HUES6 (cell line): ENCODE data around the gene NPC1.

Experiments
- H3K27ac ChIP-seq: 2 replicates; pipeline ENCODE4 v1.7.0; 2013; ENCODE audit warnings: low read depth, mild to moderate bottlenecking, low read length, inconsistent platforms
- H3K27me3 ChIP-seq: 2 replicates; pipeline ENCODE4 v1.6.1; 2013; ENCODE audit warnings: low read length; ENCODE audit not compliant: control insufficient read depth, insufficient read depth
- H3K36me3 ChIP-seq: 2 replicates; pipeline ENCODE4 v1.6.1; 2013; ENCODE audit warnings: low read length; ENCODE audit not compliant: control insufficient read depth, insufficient read depth
- H3K4me1 ChIP-seq: 2 replicates; pipeline ENCODE4 v1.6.1; 2013; ENCODE audit warnings: low read length; ENCODE audit not compliant: control insufficient read depth, insufficient read depth
- H3K4me3 ChIP-seq: 2 replicates; pipeline ENCODE4 v1.5.1; 2013; ENCODE audit warnings: low read depth, low read length
- H3K9ac ChIP-seq: one replicate; pipeline ENCODE4 v1.6.1; 2013; ENCODE audit warnings: mild to moderate bottlenecking, low read length
- H3K9me3 ChIP-seq: 2 replicates; pipeline ENCODE4 v1.6.1; 2013; ENCODE audit warnings: low read depth, low read length; ENCODE audit not compliant: control insufficient read depth, insufficient read depth

NPC1 gene

DNA sequence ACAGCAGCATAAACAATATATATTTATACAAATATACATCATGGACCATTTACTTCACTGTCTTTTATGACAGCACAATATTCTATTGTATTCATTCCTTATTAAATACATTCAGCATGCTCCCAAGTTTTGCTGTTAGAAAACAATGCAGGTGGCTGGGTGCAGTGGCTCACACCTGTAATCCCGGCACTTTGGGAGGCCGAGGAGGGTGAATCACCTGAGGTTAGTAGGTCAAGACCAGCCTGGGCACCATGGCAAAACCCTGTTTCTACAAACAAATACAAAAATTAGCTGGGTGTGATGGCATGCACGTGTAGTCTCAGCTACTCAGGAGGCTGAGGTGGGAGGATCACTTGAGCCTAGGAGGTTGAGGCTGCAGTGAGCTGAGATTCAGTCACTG, 39.0 kb downstream of the NPC1 start:
- Histone ChIP-seq H3K4me1 (no peaks in the 10 kb centered on the region), H3K4me3 (no peak overlapping the region), H3K9me3 (no peaks in the 10 kb centered on the region), H3K27me3 (no peaks in the 10 kb centered on the region), H3K36me3 (peaks cover 88% of the 10 kb centered on the region), H3K27ac (no peak overlapping the region), H3K9ac (no peak overlapping the region)

- H3K9ac ChIP-seq = no peak overlapping the region
- H3K27me3 ChIP-seq = no peaks in the 10 kb centered on the region
- H3K4me3 ChIP-seq = no peak overlapping the region
- H3K27ac ChIP-seq = no peak overlapping the region
- no peaks in the 10 kb centered on the region for H3K9me3 ChIP-seq
- peaks cover 91% of the 10 kb centered on the region for H3K36me3 ChIP-seq
- no peaks in the 10 kb centered on the region for H3K4me1 ChIP-seq
These were observed 41.0 kb downstream of the NPC1 start for GRCh38 chr18:23545247-23545789.

GRCh38 chr18:23542461-23542860, 43.8 kb downstream of the NPC1 start:
- Histone ChIP-seq H3K27me3 (no peaks in the 10 kb centered on the region), H3K27ac (no peak overlapping the region), H3K4me3 (no peak overlapping the region), H3K9me3 (no peaks in the 10 kb centered on the region), H3K9ac (no peak overlapping the region), H3K36me3 (peaks cover 97% of the 10 kb centered on the region), H3K4me1 (no peaks in the 10 kb centered on the region)

- Histone ChIP-seq H3K27ac (no peak overlapping the region), H3K9ac (no peak overlapping the region), H3K36me3 (peaks cover 97% of the 10 kb centered on the region), H3K27me3 (no peaks in the 10 kb centered on the region), H3K4me3 (no peak overlapping the region), H3K9me3 (no peaks in the 10 kb centered on the region), H3K4me1 (no peaks in the 10 kb centered on the region)
These were observed 44.8 kb downstream of the NPC1 start for GRCh38 chr18:23541349-23542093.

DNA sequence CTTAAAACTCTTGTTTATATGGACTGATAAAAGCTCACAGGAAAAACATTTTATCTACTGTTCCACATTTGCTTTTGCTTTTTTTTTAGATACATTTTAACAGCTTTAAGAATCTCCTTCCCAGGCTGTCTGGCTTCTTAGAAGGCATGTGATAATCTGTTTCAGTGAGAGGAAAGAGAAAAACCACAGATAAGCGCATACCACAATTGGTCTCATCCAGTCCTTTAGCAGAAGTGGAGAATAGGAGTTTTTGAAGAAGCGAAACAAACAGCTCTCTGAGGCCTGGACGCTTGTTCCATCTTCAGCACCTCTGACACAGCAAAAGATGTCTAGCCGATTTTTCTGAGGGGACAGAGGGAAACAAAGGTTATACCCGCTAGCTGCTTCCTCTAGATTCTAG, 45.4 kb downstream of the NPC1 start:
- Histone ChIP-seq H3K27ac (no peak overlapping the region), H3K9ac (no peak overlapping the region), H3K4me3 (no peak overlapping the region), H3K36me3 (peaks cover 99% of the 10 kb centered on the region), H3K4me1 (no peaks in the 10 kb centered on the region), H3K9me3 (no peaks in the 10 kb centered on the region), H3K27me3 (no peaks in the 10 kb centered on the region)

- Histone ChIP-seq H3K4me3 (no peak overlapping the region), H3K9me3 (no peaks in the 10 kb centered on the region), H3K4me1 (no peaks in the 10 kb centered on the region), H3K27me3 (no peaks in the 10 kb centered on the region), H3K9ac (no peak overlapping the region), H3K36me3 (peaks cover 99% of the 10 kb centered on the region), H3K27ac (no peak overlapping the region)
These were observed 46.3 kb downstream of the NPC1 start for GRCh38 chr18:23539911-23540525.

GRCh38 chr18:23539296-23539695, 47.0 kb downstream of the NPC1 start:
- Histone ChIP-seq H3K4me3 (no peak overlapping the region), H3K36me3 (peaks cover 99% of the 10 kb centered on the region), H3K9me3 (no peaks in the 10 kb centered on the region), H3K9ac (no peak overlapping the region), H3K27ac (no peak overlapping the region), H3K4me1 (no peaks in the 10 kb centered on the region), H3K27me3 (no peaks in the 10 kb centered on the region)

DNA sequence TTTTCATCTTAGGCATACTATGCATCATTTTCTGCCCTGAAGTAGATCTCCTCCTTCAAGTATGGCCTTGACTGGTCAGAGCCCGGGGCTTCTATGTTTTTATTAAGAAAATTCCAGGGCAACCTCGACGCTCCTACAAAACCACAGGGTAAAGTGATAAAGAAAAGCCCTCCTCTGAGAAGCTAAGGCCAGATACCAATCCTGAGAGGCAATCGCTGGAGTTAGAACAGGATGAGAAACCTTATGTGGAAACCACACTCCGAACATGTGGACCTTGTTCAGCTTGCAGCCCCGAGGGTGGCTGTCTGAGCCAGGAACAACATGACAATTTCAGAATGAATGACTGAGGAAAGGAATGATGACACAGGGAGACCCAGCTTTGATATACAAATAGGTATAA, 47.4 kb downstream of the NPC1 start:
- no peaks in the 10 kb centered on the region for H3K4me1 ChIP-seq
- H3K36me3 ChIP-seq = peaks cover 99% of the 10 kb centered on the region
- no peak overlapping the region for H3K4me3 ChIP-seq
- no peak overlapping the region for H3K27ac ChIP-seq
- H3K27me3 ChIP-seq = no peaks in the 10 kb centered on the region
- no peak overlapping the region for H3K9ac ChIP-seq
- no peaks in the 10 kb centered on the region for H3K9me3 ChIP-seq

- Histone ChIP-seq H3K4me1 (no peaks in the 10 kb centered on the region), H3K9ac (no peak overlapping the region), H3K27ac (no peak overlapping the region), H3K36me3 (peaks cover 100% of the 10 kb centered on the region), H3K9me3 (no peaks in the 10 kb centered on the region), H3K27me3 (no peaks in the 10 kb centered on the region), H3K4me3 (no peak overlapping the region)
These were observed 48.3 kb downstream of the NPC1 start for GRCh38 chr18:23538001-23538400.

- no peak overlapping the region for H3K4me3 ChIP-seq
- H3K9me3 ChIP-seq = no peaks in the 10 kb centered on the region
- H3K36me3 ChIP-seq = peaks cover 100% of the 10 kb centered on the region
- no peak overlapping the region for H3K27ac ChIP-seq
- no peaks in the 10 kb centered on the region for H3K4me1 ChIP-seq
- H3K9ac ChIP-seq = no peak overlapping the region
- no peaks in the 10 kb centered on the region for H3K27me3 ChIP-seq
These were observed 49.0 kb downstream of the NPC1 start for GRCh38 chr18:23537274-23537673.

- Histone ChIP-seq H3K4me1 (no peaks in the 10 kb centered on the region), H3K9me3 (no peaks in the 10 kb centered on the region), H3K4me3 (no peak overlapping the region), H3K9ac (no peak overlapping the region), H3K27ac (no peak overlapping the region), H3K27me3 (no peaks in the 10 kb centered on the region), H3K36me3 (peaks cover 100% of the 10 kb centered on the region)
These were observed 50.1 kb downstream of the NPC1 start for GRCh38 chr18:23536204-23536603.
